Type B pancreatic cell (in vitro differentiated cells): Measurements from ENCODE around the gene MSRB3. TPM values are rescaled to one million over a fixed set of nuclear protein-coding genes. Genes with fewer than 3 reads are reported as not detected.

Source experiments
- DNase-seq: peaks from one replicate; pipeline ENCODE4 v3.0.0; 2021; ENCODE audit warnings: mixed read lengths; ENCODE audit not compliant: unreplicated experiment; ENCODE audit errors: extremely low spot score
- H3K27ac Mint-ChIP-seq: 2 replicates; pipeline ENCODE4 v1.8.0; 2021; ENCODE audit warnings: mild to moderate bottlenecking, mixed read lengths
- H3K27me3 Mint-ChIP-seq: 2 replicates; pipeline ENCODE4 v1.8.0; 2021; ENCODE audit warnings: mixed read lengths
- H3K36me3 Mint-ChIP-seq: 2 replicates; pipeline ENCODE4 v1.8.0; 2021; ENCODE audit warnings: mixed read lengths
- H3K4me1 Mint-ChIP-seq: one replicate; pipeline ENCODE4 v1.8.0; 2021; ENCODE audit warnings: mixed read lengths; ENCODE audit not compliant: unreplicated experiment
- H3K4me3 Mint-ChIP-seq: 2 replicates; pipeline ENCODE4 v1.8.0; 2021; ENCODE audit warnings: mild to moderate bottlenecking, mixed read lengths
- H3K9me3 Mint-ChIP-seq: 2 replicates; pipeline ENCODE4 v1.8.0; 2021; ENCODE audit warnings: mixed read lengths
- long read RNA-seq: library from polyadenylated mRNA; unstranded; transcript quantifications from one replicate; pipeline ENCODE4 v2.0.0, GENCODE V29; 2020
- total RNA-seq: library from RNA; stranded (reverse); gene quantifications from 2 replicates; pipeline ENCODE4 v1.2.1, GENCODE V29; 2021; ENCODE audit warnings: low replicate concordance
- TF ChIP-seq, protein P1 (sequence below): fragments of 200-600 bp; sonication (generic); conservative IDR thresholded peaks from 2 replicates; pipeline ENCODE4 v1.5.0; 2021; ENCODE audit warnings: antibody characterized with exemption, mild to moderate bottlenecking

The MSRB3 gene
- 2.2 and 12.8 TPM in 2 replicates for total RNA-seq
- long read RNA-seq, full-length matches to known transcripts: 7 of 8 reads
- long read RNA-seq, partial matches to known transcripts: 0 of 8 reads
- long read RNA-seq, other reads (novel, unspliced or antisense): 1 of 8 reads

DNA sequence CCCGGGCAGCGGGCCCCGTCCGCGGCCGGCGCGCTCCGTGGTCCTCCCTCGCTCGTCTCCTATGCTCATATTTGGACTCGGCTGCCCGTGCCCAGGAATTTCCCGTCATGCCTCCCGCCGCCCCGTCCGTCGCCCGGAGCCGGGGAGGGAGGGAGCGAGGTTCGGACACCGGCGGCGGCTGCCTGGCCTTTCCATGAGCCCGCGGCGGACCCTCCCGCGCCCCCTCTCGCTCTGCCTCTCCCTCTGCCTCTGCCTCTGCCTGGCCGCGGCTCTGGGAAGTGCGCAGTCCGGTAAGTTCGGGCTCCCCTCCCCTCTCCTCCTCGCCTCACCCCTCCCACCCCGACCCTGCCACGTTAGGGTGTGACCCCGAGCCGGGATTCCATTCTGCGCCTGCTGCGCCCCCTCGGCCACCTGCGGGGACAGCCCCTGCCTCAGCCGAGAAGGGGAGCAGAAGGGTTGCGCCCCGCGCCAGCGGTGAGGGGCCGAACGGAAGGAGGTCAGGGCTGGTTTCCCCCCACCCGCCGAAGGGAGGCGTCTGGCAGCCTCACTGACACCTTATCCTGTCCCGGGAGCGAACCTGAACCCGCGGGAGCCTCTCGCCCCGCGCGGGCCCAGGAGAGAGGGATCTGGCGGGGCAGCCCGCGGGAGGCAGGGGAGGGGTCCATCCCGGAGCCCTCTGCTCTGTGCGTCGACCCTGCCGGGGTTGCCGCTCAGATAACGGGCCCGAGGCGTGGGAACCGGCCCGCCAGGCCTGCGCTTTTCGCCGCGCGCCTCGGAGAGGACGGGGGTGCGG, at the start of gene MSRB3:
MSRB3 (plus strand) TSS at position 108 of the 793 bp plus-strand sequence. CDS start 29,897 bp downstream, outside the sequence.
- peak within 1 kb of the TSS; percentile 87 for H3K4me3 Mint-ChIP-seq
- TF ChIP-seq, protein P1, sequence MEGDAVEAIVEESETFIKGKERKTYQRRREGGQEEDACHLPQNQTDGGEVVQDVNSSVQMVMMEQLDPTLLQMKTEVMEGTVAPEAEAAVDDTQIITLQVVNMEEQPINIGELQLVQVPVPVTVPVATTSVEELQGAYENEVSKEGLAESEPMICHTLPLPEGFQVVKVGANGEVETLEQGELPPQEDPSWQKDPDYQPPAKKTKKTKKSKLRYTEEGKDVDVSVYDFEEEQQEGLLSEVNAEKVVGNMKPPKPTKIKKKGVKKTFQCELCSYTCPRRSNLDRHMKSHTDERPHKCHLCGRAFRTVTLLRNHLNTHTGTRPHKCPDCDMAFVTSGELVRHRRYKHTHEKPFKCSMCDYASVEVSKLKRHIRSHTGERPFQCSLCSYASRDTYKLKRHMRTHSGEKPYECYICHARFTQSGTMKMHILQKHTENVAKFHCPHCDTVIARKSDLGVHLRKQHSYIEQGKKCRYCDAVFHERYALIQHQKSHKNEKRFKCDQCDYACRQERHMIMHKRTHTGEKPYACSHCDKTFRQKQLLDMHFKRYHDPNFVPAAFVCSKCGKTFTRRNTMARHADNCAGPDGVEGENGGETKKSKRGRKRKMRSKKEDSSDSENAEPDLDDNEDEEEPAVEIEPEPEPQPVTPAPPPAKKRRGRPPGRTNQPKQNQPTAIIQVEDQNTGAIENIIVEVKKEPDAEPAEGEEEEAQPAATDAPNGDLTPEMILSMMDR: peak; percentile 40
- DNase-seq: peak; percentile 87
- H3K27me3 Mint-ChIP-seq: peaks cover 41% of the 10 kb centered on the region
- H3K4me1 Mint-ChIP-seq: peaks cover 10% of the 10 kb centered on the region
- H3K36me3 Mint-ChIP-seq: no peaks in the 10 kb centered on the region
- H3K27ac Mint-ChIP-seq: peak within 1 kb of the TSS; percentile 8
- H3K9me3 Mint-ChIP-seq: no peaks in the 10 kb centered on the region

DNA sequence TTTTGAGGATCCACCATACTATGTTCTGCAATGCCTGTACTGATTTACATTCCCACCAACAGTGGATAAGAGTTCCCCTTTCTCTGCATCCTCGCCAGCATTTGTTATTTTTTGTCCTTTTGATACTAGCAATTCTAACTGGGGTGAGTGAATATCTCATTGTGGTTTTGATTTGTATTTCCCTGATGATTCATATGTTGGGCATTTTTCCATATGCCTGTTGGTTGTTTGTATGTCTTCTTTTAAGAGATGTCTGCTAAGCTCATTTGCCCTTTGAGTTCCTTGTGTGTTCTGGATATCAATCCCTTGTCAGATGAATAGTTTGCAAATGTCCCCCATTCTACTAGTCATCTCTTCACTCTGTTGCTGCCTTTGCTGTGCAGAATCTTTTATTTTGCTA, 49.0 kb upstream of the MSRB3 start:
- H3K27ac Mint-ChIP-seq: no peak overlapping the region
- peaks cover 3% of the 10 kb centered on the region for H3K4me1 Mint-ChIP-seq
- H3K27me3 Mint-ChIP-seq: no peaks in the 10 kb centered on the region
- H3K9me3 Mint-ChIP-seq: peaks cover 25% of the 10 kb centered on the region
- TF ChIP-seq, protein P1: no peak
- no peak overlapping the region for H3K4me3 Mint-ChIP-seq
- H3K36me3 Mint-ChIP-seq: peaks cover 51% of the 10 kb centered on the region
- DNase-seq: no peak

DNA sequence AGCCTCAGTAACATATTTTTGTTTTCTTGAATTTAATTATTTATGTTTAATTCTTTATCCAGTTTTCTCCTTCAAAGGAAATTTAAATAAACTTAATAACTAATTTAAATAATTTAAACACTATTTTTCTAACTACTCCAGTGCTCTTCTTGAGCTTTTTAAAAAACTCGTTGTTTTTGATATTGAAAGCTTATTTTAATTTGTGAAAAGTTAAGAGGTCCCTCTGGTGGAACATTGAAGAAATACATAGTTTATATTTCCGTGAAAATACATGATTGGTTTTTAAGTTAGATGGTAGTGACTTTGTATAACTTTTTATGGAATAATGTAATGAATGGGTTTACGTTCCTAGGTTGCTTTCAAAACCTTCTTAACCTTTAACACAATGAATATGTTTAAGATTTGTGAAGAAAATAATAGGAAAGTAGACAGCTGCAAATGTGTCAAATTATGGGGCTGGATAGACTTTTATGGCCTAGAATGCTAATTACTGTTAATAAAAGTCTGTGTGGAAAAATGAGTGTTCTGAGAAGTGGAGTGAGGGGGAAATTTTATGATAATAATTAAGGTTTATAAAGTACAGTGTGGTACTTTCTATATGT, 45.9 kb upstream of the MSRB3 start:
- Mint-ChIP-seq H3K4me3 (no peak overlapping the region), H3K27ac (no peak overlapping the region), H3K36me3 (peaks cover 28% of the 10 kb centered on the region), H3K27me3 (no peaks in the 10 kb centered on the region), H3K9me3 (peaks cover 17% of the 10 kb centered on the region), H3K4me1 (peaks cover 3% of the 10 kb centered on the region)
- TF ChIP-seq, protein P1: peak; percentile 76
- DNase-seq: no peak

DNA sequence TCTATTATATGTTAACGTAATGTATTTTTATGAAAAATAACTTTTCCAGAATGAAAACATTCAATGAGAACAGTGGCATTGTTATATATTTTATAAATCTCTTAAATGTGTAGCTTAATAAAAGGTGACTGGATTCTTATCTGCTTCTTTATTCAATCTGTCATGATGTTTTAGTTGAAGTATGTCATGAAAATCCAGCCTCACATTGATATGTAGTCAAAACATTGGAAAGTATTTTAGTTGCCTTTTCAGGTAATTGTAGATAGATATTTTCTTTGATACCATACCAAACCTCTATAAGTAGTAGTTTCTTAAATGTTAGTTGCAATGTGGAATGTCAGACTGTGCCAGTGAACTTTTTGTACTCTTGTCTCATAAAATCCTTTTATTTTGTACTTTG, 41.3 kb upstream of the MSRB3 start:
- H3K27me3 Mint-ChIP-seq: no peaks in the 10 kb centered on the region
- no peak for DNase-seq
- TF ChIP-seq, protein P1: no peak
- no peaks in the 10 kb centered on the region for H3K9me3 Mint-ChIP-seq
- H3K27ac Mint-ChIP-seq: no peak overlapping the region
- H3K4me1 Mint-ChIP-seq: peaks cover 3% of the 10 kb centered on the region
- no peak overlapping the region for H3K4me3 Mint-ChIP-seq
- peaks cover 3% of the 10 kb centered on the region for H3K36me3 Mint-ChIP-seq

DNA sequence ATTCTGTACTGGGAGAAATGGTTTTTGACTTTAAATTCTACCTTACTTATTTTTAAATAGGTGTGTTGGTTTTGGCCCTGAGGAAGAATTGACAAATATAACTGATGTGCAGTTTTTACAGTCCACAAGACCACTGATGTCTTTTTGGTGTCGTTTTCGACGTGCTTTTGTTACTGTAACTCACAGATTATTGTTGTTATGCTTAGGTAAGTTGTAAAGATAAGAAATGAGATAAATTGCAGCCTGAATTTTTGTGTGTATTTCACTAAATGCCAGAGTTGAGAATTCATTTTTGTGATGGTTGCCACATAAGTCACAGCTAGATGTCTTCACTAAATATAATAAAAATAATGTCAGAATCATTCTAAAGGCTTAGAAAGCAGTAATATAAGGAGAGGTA, 39.9 kb upstream of the MSRB3 start:
- no peaks in the 10 kb centered on the region for H3K27me3 Mint-ChIP-seq
- no peak overlapping the region for H3K27ac Mint-ChIP-seq
- TF ChIP-seq, protein P1: no peak
- H3K9me3 Mint-ChIP-seq: no peaks in the 10 kb centered on the region
- no peak overlapping the region for H3K4me3 Mint-ChIP-seq
- no peak for DNase-seq
- H3K36me3 Mint-ChIP-seq: peaks cover 14% of the 10 kb centered on the region
- no peaks in the 10 kb centered on the region for H3K4me1 Mint-ChIP-seq
